ENCODE results near the gene MSL2. TPM values are rescaled to one million over a fixed set of nuclear protein-coding genes. Genes with fewer than 3 reads are reported as not detected.

Gene MSL2
- total and polyA plus RNA-seq, 2 of the 4 experiments (the other 2 are of a cell fraction), result 7.1 to 13.6 TPM

DNA sequence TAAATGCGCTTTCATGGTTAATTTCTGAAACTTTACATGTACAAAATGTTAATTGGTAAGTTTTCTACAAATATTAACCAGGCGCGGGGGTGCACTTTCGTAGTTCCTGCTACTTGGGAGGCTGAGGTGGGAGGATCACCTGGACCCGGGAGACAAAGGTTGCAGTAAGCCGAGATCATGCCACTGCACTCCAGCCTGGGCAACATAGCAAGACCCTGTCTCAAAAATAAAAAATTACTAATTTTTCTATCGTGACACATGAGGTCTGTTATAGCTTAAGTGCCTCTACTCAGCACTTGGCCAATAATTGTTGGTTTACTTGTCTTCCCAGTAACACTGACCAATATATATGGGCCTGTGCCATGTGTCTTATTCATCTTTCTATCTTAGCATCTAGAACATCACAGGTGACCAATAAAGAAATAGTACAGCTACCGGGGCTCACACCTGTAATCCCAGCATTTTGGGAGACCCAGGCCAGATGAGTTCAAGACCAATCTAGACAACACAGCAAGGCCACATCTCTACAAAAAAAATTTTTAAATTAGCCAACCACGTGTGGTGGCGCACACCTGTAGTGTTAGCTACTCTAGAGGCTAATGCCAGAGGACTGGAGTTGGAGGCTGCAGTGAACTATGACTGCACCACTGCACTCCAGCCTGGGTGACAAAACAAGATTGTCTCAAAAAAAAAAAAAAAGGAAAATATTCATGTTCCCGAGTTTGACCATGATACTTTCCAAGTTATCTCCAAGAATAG is 6.1 kb downstream of the MSL2 start:
- no peak overlapping the region for H2BK120ac ChIP-seq (ENCODE audit: low read depth, low read length)
- no peak overlapping the region for H3K4me3 ChIP-seq (ENCODE audit: insufficient read depth, low read depth, low read length)
- H4K91ac ChIP-seq (ENCODE audit: insufficient read depth, low read depth, low read length), result no peak overlapping the region
- H2BK20ac ChIP-seq (ENCODE audit: low read depth, low read length), result no peak overlapping the region
- H3K9me1 ChIP-seq (ENCODE audit: insufficient read depth, low read length), result peaks cover 21% of the 10 kb centered on the region
- no peak overlapping the region for H3K56ac ChIP-seq (ENCODE audit: extremely low read depth, insufficient read depth, low read length)
- H2AK9ac ChIP-seq (replicated peaks; ENCODE audit: low read depth, low read length, poor library complexity), result no peak overlapping the region
- no peak overlapping the region for H3K14ac ChIP-seq (replicated peaks; ENCODE audit: low read depth, low read length)
- DNase-seq (no peak), ATAC-seq (ENCODE audit: low read depth) (no peak)
- in situ Hi-C loops (cut with MboI; ENCODE audit: low sequenced_read_pairs) (no loop called here), intact Hi-C loops (cut with micrococcal nuclease) (no loop called here), dilution Hi-C loops (cut with HindIII; ENCODE audit: low sequenced_read_pairs, unreplicated experiment) (no loop called here)
- H4K8ac ChIP-seq (ENCODE audit: low read depth in 2 of 2, low read length in 2 of 2), result no peak overlapping the region
- ChIA-PET CTCF (interaction anchor here (0.6 kb wide), 1 partner anchor 1706 kb away, joined by 3 read pairs; no protein-coding TSS in a partner anchor), POLR2A (ENCODE audit: unreplicated experiment) (no interaction called here)
- peaks cover 0 to 22% of the 10 kb centered on the region in 2 experiments; a peak in 1 of 4 replicates for H3K79me1 ChIP-seq (ENCODE audit: low read depth in 1 of 2, low read length in 2 of 2)
- no peak overlapping the region for H4K5ac ChIP-seq (ENCODE audit: low read depth, low read length)
- whole genome bisulfite sequencing, 2 experiments (ENCODE audit: extremely low coverage in 2 of 2, insufficient read length in 1 of 2), result 100% methylated on average over 1 of the region's 11 CpGs; no CpG with 5 or more reads in 1 of the 2 experiments
- H2AFZ ChIP-seq (replicated peaks; ENCODE audit: low read length, poor library complexity), result no peak overlapping the region
- no peak for TF ChIP-seq RCOR1 (IDR thresholded peaks at IDR 0.05; ENCODE audit: insufficient replicate concordance, low read length)
- no peak overlapping the region for H3K18ac ChIP-seq (ENCODE audit: low read depth, low read length)
- no peaks in the 10 kb centered on the region for H3K9me3 ChIP-seq (ENCODE audit: control insufficient read depth, insufficient read depth, low read length)
- H3K4me2 ChIP-seq (ENCODE audit: low read depth, low read length), result no peak overlapping the region
- H3K23ac ChIP-seq (ENCODE audit: low read depth, low read length), result no peak overlapping the region
- H2AK5ac ChIP-seq (ENCODE audit: low read depth, low read length), result no peak overlapping the region
- peaks cover 96% of the 10 kb centered on the region for H4K20me1 ChIP-seq (ENCODE audit: insufficient read depth, low read length)
- H2BK15ac ChIP-seq (ENCODE audit: low read depth, low read length), result no peak overlapping the region
- H3K4ac ChIP-seq (ENCODE audit: low read depth, low read length), result no peak overlapping the region
- H3K4me1 ChIP-seq (ENCODE audit: control insufficient read depth, insufficient read depth, low read length), result peaks cover 13% of the 10 kb centered on the region
- no peak overlapping the region for H3K27ac ChIP-seq (ENCODE audit: insufficient read depth, low read length)
- no peak overlapping the region for H2BK5ac ChIP-seq (ENCODE audit: low read depth, low read length, poor library complexity, severe bottlenecking)
- H3K36me3 ChIP-seq (ENCODE audit: control insufficient read depth, insufficient read depth, low read length), result no peaks in the 10 kb centered on the region
- BruUV-seq (replicated peaks), result no TSS peak
- H3K27me3 ChIP-seq (ENCODE audit: control insufficient read depth, insufficient read depth, low read length), result no peaks in the 10 kb centered on the region
- H3K9ac ChIP-seq (ENCODE audit: low read depth, low read length), result no peak overlapping the region

Data from IMR-90 (cell line).